Measurements from ENCODE around the gene LAIR2.

The LAIR2 gene

DNA sequence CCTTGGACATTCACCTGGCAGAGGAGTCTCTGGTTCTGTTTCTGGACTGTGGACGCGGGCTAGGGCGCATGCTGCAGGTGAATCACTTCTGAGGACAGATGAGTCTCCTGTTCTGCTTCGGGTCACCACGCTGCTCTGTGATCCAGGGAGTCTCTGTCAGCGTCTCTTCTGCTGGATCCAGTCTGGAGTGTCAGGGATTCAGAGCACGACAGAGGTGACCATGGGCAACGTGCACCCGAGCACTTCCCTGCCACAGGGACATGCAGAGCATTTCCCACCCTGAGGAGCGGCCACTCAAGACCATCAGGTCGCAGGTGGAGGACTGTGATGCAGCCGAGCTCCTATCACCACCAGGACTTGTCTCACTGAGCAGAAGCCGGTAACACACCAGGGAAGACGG is 46.6 kb downstream of the LAIR2 start:
- Histone ChIP-seq H3K4me1 (no peaks in the 10 kb centered on the region), H3K36me3 (replicated peaks) (no peaks in the 10 kb centered on the region), H3K9me3 (no peaks in the 10 kb centered on the region; the same call in 1 of the 2 replicates), H3K27me3 (ENCODE audit: low read depth) (no peaks in the 10 kb centered on the region), H3K4me3 (no peak overlapping the region)
- in situ Hi-C loops (cut with MboI; ENCODE audit: low sequenced_read_pairs), result no loop called here
- DNase-seq (ENCODE audit: low spot score in 2 of 2), result no peak

DNA sequence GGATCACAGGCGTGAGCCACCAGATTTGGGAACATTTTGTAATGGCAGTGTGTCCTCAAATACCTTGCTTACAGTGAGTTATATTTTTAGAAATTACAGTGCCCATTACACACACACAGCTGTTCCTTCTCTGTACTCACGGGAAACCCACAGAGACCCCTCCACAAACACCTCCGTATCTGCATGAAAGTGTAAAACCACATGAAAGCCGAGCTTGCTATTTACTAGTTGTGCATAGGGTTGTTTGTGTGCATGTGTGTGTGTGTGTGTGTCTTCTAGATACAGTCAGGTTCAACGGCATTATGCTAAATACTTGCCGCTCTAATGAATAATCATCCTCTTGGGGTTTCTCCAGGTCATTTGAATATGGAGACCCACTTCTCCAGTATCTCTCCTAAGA is 48.7 kb downstream of the LAIR2 start:
- H3K4me3 ChIP-seq, result no peak overlapping the region
- in situ Hi-C loops (cut with MboI; ENCODE audit: low sequenced_read_pairs), result no loop called here
- no peaks in the 10 kb centered on the region; the same call in 1 of the 2 replicates for H3K9me3 ChIP-seq
- no peaks in the 10 kb centered on the region for H3K4me1 ChIP-seq
- H3K36me3 ChIP-seq (replicated peaks), result no peaks in the 10 kb centered on the region
- H3K27me3 ChIP-seq (ENCODE audit: low read depth), result no peaks in the 10 kb centered on the region
- no peak for DNase-seq (ENCODE audit: low spot score in 2 of 2)

GRCh38 chr19:54551950-54552912 is 49.6 kb downstream of the LAIR2 start:
- Histone ChIP-seq H3K36me3 (replicated peaks) (no peaks in the 10 kb centered on the region), H3K9me3 (no peaks in the 10 kb centered on the region; the same call in 1 of the 2 replicates), H3K27me3 (ENCODE audit: low read depth) (no peaks in the 10 kb centered on the region), H3K4me1 (no peaks in the 10 kb centered on the region), H3K4me3 (no peak overlapping the region)
- DNase-seq (ENCODE audit: low spot score in 2 of 2), result no peak
- in situ Hi-C loops (cut with MboI; ENCODE audit: low sequenced_read_pairs), result no loop called here

DNA sequence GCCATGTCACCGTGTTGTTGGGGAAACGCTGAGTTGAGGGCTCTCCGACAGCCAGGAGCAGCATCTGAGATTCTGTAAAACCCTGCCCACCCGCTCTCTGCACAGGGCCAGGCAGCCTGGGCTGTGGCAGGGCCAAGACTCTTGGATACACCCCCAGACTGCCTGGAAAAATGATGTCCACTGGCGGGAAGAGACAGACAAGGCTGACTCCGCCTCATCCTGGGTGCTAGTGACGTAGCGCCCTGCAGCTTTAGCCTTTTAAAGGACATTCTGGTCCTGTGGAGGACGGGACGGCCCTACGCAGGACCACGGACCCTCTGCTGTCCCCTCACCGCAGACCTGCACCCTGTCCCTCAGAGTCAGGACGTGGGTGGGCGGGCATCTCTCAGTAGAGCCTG is 50.3 kb downstream of the LAIR2 start:
- Histone ChIP-seq H3K9me3 (no peaks in the 10 kb centered on the region; the same call in 1 of the 2 replicates), H3K4me1 (no peaks in the 10 kb centered on the region), H3K27me3 (ENCODE audit: low read depth) (no peaks in the 10 kb centered on the region), H3K36me3 (replicated peaks) (no peaks in the 10 kb centered on the region), H3K4me3 (no peak overlapping the region)
- in situ Hi-C loops (cut with MboI; ENCODE audit: low sequenced_read_pairs), result no loop called here
- DNase-seq (ENCODE audit: low spot score in 2 of 2), result no peak

- H3K4me1 ChIP-seq, result no peaks in the 10 kb centered on the region
- no peak for DNase-seq (ENCODE audit: low spot score in 2 of 2)
- no peaks in the 10 kb centered on the region for H3K27me3 ChIP-seq (ENCODE audit: low read depth)
- no peak overlapping the region for H3K4me3 ChIP-seq
- no peaks in the 10 kb centered on the region for H3K36me3 ChIP-seq (replicated peaks)
- no peaks in the 10 kb centered on the region; the same call in 1 of the 2 replicates for H3K9me3 ChIP-seq
- in situ Hi-C loops (cut with MboI; ENCODE audit: low sequenced_read_pairs), result no loop called here
Measured at GRCh38 chr19:54554006-54554405, 51.4 kb downstream of the LAIR2 start.

- no peak for DNase-seq (ENCODE audit: low spot score in 2 of 2)
Measured at GRCh38 chr19:54554896-54555295, 52.3 kb downstream of the LAIR2 start.

GRCh38 chr19:54556194-54556593 is 53.6 kb downstream of the LAIR2 start:
- H3K36me3 ChIP-seq (replicated peaks), result no peaks in the 10 kb centered on the region
- no peaks in the 10 kb centered on the region for H3K27me3 ChIP-seq (ENCODE audit: low read depth)
- in situ Hi-C loops (cut with MboI; ENCODE audit: low sequenced_read_pairs), result no loop called here
- no peaks in the 10 kb centered on the region for H3K4me1 ChIP-seq
- no peaks in the 10 kb centered on the region; the same call in 1 of the 2 replicates for H3K9me3 ChIP-seq
- DNase-seq (ENCODE audit: low spot score in 2 of 2), result no peak
- no peak overlapping the region for H3K4me3 ChIP-seq

More at GRCh38 chr19:54554896-54555295, 52.3 kb downstream of the LAIR2 start:
- in situ Hi-C loops (cut with MboI; ENCODE audit: low sequenced_read_pairs), result no loop called here
- no peaks in the 10 kb centered on the region for H3K4me1 ChIP-seq
- no peak overlapping the region for H3K4me3 ChIP-seq
- H3K27me3 ChIP-seq (ENCODE audit: low read depth), result no peaks in the 10 kb centered on the region
- H3K36me3 ChIP-seq (replicated peaks), result no peaks in the 10 kb centered on the region
- H3K9me3 ChIP-seq, result no peaks in the 10 kb centered on the region; the same call in 1 of the 2 replicates

GRCh38 chr19:54558339-54558738 is 55.7 kb downstream of the LAIR2 start:
- in situ Hi-C loops (cut with MboI; ENCODE audit: low sequenced_read_pairs), result no loop called here
- no peaks in the 10 kb centered on the region for H3K4me1 ChIP-seq
- H3K27me3 ChIP-seq (ENCODE audit: low read depth), result no peaks in the 10 kb centered on the region
- H3K9me3 ChIP-seq, result no peaks in the 10 kb centered on the region
- no peak for DNase-seq (ENCODE audit: low spot score in 2 of 2)
- no peak overlapping the region for H3K4me3 ChIP-seq
- H3K36me3 ChIP-seq (replicated peaks), result no peaks in the 10 kb centered on the region
